K562 (cell line): ENCODE measurements around the gene CHST1. TPM values are rescaled to one million over a fixed set of nuclear protein-coding genes. Genes with fewer than 3 reads are reported as not detected.

Source experiments
- ATAC-seq: fragments of 200-7000 bp; cut with Tn5 transposase; 3 replicates; pipeline ENCODE4 v1.9.1; 2020; ENCODE audit warnings: moderate library complexity
- BruUV-seq: library from RNA; stranded (reverse); fragments of 400-500 nt; replicated peaks from 2 replicates; lab custom pipeline; 2021; lab: Mats Ljungman, UMichigan
- CTCF ChIA-PET: fragments of 300-600 bp; formaldehyde crosslinking; extraction: SDS; loops from one replicate; lab custom pipeline; 2021; ENCODE audit warnings: low intra/inter-chr PET ratio; lab: Yijun Ruan, JAX
- POLR2A ChIA-PET: fragments of 300-600, 350-650 bp; sonication (Branson Sonifier 250); formaldehyde crosslinking; extraction: SDS; loops from one replicate; lab custom pipeline; 2021; ENCODE audit warnings: antibody characterized with exemption, inconsistent platforms; lab: Yijun Ruan, JAX
- DNase-seq, 4 experiments: peaks; one replicate each; pipeline versions ENCODE4 v3.0.0 to v3.0.0-alpha.2; 2011 to 2018; ENCODE audit warnings: low spot score in 3 of 4, mixed read lengths in 3 of 4; ENCODE audit errors: extremely low read depth in 1 of 4
- FAIRE-seq: peaks from 2 replicates; lab custom pipeline; 2011; peaks lifted over from hg19 to GRCh38; lab: Jason Lieb, UNC
- H2AFZ ChIP-seq: 2 replicates; pipeline ENCODE4 v1.6.0; 2011; ENCODE audit warnings: low read depth, low read length, control low read depth, inconsistent platforms
- H3K27ac ChIP-seq: fragments of 200-600 bp; 3 replicates; pipeline ENCODE4 v1.8.0; 2011; ENCODE audit warnings: low read depth, mild to moderate bottlenecking, control low read depth, inconsistent platforms, low read length, moderate library complexity, mixed read lengths; ENCODE audit errors: extremely low read depth
- H3K27me3 ChIP-seq, 2 experiments: fragments of 300-600 bp in 1 of 2; 2 replicates in 1 of 2; 3 replicates in 1 of 2; pipeline versions ENCODE4 v1.6.0 to v1.8.0; 2011; ENCODE audit warnings: inconsistent platforms in 2 of 2, low read length in 2 of 2, mild to moderate bottlenecking in 1 of 2, mixed read lengths in 1 of 2, moderate library complexity in 1 of 2; ENCODE audit not compliant: control insufficient read depth in 2 of 2, insufficient read depth in 2 of 2
- H3K36me3 ChIP-seq: fragments of 300-600 bp; 3 replicates; pipeline ENCODE4 v1.8.0; 2011; ENCODE audit warnings: mild to moderate bottlenecking, low read length, inconsistent platforms; ENCODE audit not compliant: control insufficient read depth, insufficient read depth
- H3K4me1 ChIP-seq, 2 experiments: fragments of 200-600 bp in 1 of 2; replicated peaks in 1 of 2; 2 replicates in 1 of 2; 3 replicates in 1 of 2; pipeline versions ENCODE4 v1.5.1 to v1.8.0; 2011; ENCODE audit warnings: inconsistent platforms in 2 of 2, low read length in 2 of 2, mild to moderate bottlenecking in 1 of 2, mixed read lengths in 1 of 2, moderate library complexity in 1 of 2; ENCODE audit not compliant: control insufficient read depth in 2 of 2, insufficient read depth in 2 of 2
- H3K4me2 ChIP-seq: 2 replicates; pipeline ENCODE4 v1.6.1; 2011; ENCODE audit warnings: low read length, control low read depth, inconsistent platforms, mixed read lengths; ENCODE audit not compliant: insufficient read depth
- H3K4me3 ChIP-seq: fragments of 200-600 bp; sonication (generic), shearing (Covaris generic); 2 replicates; pipeline ENCODE4 v1.5.1; 2016; ENCODE audit warnings: control low read depth, inconsistent platforms
- H3K79me2 ChIP-seq: fragments of 200-600 bp; 3 replicates; pipeline ENCODE4 v1.8.0; 2011; ENCODE audit warnings: low read length, inconsistent platforms; ENCODE audit not compliant: control insufficient read depth, insufficient read depth
- H3K9ac ChIP-seq, 2 experiments: 2 replicates each; pipeline versions ENCODE4 v1.6.0 to v1.6.1; 2011; ENCODE audit warnings: low read depth in 2 of 2, low read length in 2 of 2, control low read depth in 1 of 2, inconsistent platforms in 1 of 2, mild to moderate bottlenecking in 1 of 2, mixed read lengths in 1 of 2; ENCODE audit not compliant: insufficient read depth in 1 of 2
- H3K9me1 ChIP-seq: one replicate; pipeline ENCODE4 v1.6.0; 2011; ENCODE audit warnings: inconsistent platforms, mild to moderate bottlenecking, low read length, moderate library complexity; ENCODE audit not compliant: control insufficient read depth, insufficient read depth
- H3K9me3 ChIP-seq: replicated peaks from 2 replicates; pipeline ENCODE4 v1.5.1; 2011; ENCODE audit warnings: low read depth, low read length, inconsistent platforms; ENCODE audit not compliant: control insufficient read depth, insufficient read depth
- H4K20me1 ChIP-seq: replicated peaks from 2 replicates; pipeline ENCODE4 v1.6.1; 2011; ENCODE audit warnings: low read length, inconsistent platforms, mixed read lengths; ENCODE audit not compliant: control insufficient read depth, insufficient read depth
- CEBPB ChIP-seq: fragments of 450-650 bp; IDR thresholded peaks from 2 replicates; pipeline ENCODE4 v1.6.1; 2016; ENCODE audit warnings: missing genetic modification characterization, missing compliant biosample characterization
- E2F1 ChIP-seq: sonication (generic); formaldehyde crosslinking; IDR thresholded peaks from 2 replicates; pipeline ENCODE4 v1.8.1; 2023; ENCODE audit warnings: mild to moderate bottlenecking, missing genetic modification reagents, moderate library complexity
- ELK1 ChIP-seq: sonication (generic); formaldehyde crosslinking; IDR thresholded peaks from 2 replicates; pipeline ENCODE4 v1.8.1; 2022; ENCODE audit warnings: missing genetic modification reagents
- IFI16 ChIP-seq: fragments of 250-450 bp; sonication (Bioruptor Pico); IDR thresholded peaks from 2 replicates; pipeline ENCODE4 v2.1.2; 2022; ENCODE audit warnings: mild to moderate bottlenecking, inconsistent platforms
- KDM2B ChIP-seq: fragments of 250-450 bp; sonication (Bioruptor Pico); IDR thresholded peaks from 2 replicates; pipeline ENCODE4 v1.8.0; 2021; ENCODE audit warnings: mild to moderate bottlenecking, moderate library complexity
- SNIP1 ChIP-seq: fragments of 450-650 bp; IDR thresholded peaks from 2 replicates; pipeline ENCODE4 v1.7.1; 2017; ENCODE audit warnings: low read depth, mild to moderate bottlenecking
- THRB ChIP-seq: fragments of 450-650 bp; formaldehyde crosslinking; conservative IDR thresholded peaks from 2 replicates; pipeline ENCODE4 v1.4.0; 2022; ENCODE audit warnings: mild to moderate bottlenecking, missing genetic modification characterization
- ZNF184 ChIP-seq: sonication (generic); formaldehyde crosslinking; IDR thresholded peaks from 2 replicates; pipeline ENCODE4 v1.5.0; 2020; ENCODE audit warnings: missing genetic modification reagents
- ZNF717 ChIP-seq: fragments of 250-450 bp; sonication (Bioruptor Pico); IDR thresholded peaks from 2 replicates; pipeline ENCODE4 v1.5.0; 2021
- WGBS: fragments of 100-300 bp; shearing (Covaris generic); methylation state at CpG from one replicate; pipeline ENCODE4 v1.1.6; 2016; ENCODE audit warnings: low coverage, mixed read lengths; ENCODE audit not compliant: insufficient coverage; ENCODE audit errors: missing lambda C conversion rate; 5-methylcytosine and 5-hydroxymethylcytosine counted together
- in situ Hi-C: fragments of 300-500 bp; cut with MboI; formaldehyde crosslinking; loops from 4 replicates; pipeline ENCODE4 v1.15.0; 2018; ENCODE audit warnings: inconsistent platforms, mixed read lengths
- intact Hi-C: fragments of 100-400 bp; cut with micrococcal nuclease; formaldehyde crosslinking; loops from 2 replicates; pipeline ENCODE4 v1.14.2; 2022
- polyA plus RNA-seq, 8 experiments: library from polyadenylated mRNA; depleted of rRNA in 4 of 8; stranded (reverse) in 5 of 8; unstranded in 3 of 8; fragments of >200 nt; fragmentation: Nextera tagmentation in 2 of 8; fragmentation: Illumina TruSeq in 1 of 8; extraction: Ambion mirVana in 2 of 8; extraction: Trizol in 1 of 8; gene quantifications; 2 replicates each; pipeline versions ENCODE4 v1.2.1 to v1.2.3, GENCODE V29; 2011 to 2014; ENCODE audit warnings: inconsistent platforms in 1 of 8, missing spikeins in 1 of 8
- total RNA-seq, 7 experiments: library from RNA; depleted of rRNA in 6 of 7; stranded (reverse); fragments of >200 nt in 6 of 7; fragmentation: Illumina TruSeq in 2 of 7; extraction: Trizol in 2 of 7; gene quantifications; 2 replicates each; pipeline versions ENCODE4 v1.2.1 to v1.2.3, GENCODE V29; 2011 to 2021; ENCODE audit warnings: low replicate concordance in 1 of 7

CHST1 gene
- total and polyA plus RNA-seq, 9 of the 15 experiments (the other 6 are each of a cell fraction or from before 2014, with no cell fraction given): 0.04 to 0.32 (median 0.18) TPM; not detected in 4

- in situ Hi-C loops: no loop called here
- FAIRE-seq (no peak), ATAC-seq (no peak)
- H3K79me2 ChIP-seq: no peaks in the 10 kb centered on the region
- no peaks in the 10 kb centered on the region for H3K36me3 ChIP-seq
- BruUV-seq: no TSS peak
- H3K27ac ChIP-seq: no peak overlapping the region
- no peak overlapping the region for H3K4me2 ChIP-seq
- H4K20me1 ChIP-seq: no peaks in the 10 kb centered on the region; the same call in 1 of the 2 replicates
- H3K4me1 ChIP-seq: peaks cover 5 to 6% of the 10 kb centered on the region in 2 experiments; a peak in 3 of 5 replicates
- peaks cover 6 to 41% of the 10 kb centered on the region in 2 experiments; a peak in 3 of 5 replicates for H3K27me3 ChIP-seq
- no peaks in the 10 kb centered on the region; the same call in 1 of the 2 replicates for H3K9me3 ChIP-seq
- ChIA-PET POLR2A (no interaction called here), CTCF (no interaction called here)
- H2AFZ ChIP-seq: no peak overlapping the region
- WGBS: 2% methylated on average over 4 of the region's 4 CpGs
- TF ChIP-seq THRB (CRISPR knock-in tag) (no peak), ZNF717 (CRISPR knock-in tag) (no peak), ELK1 (CRISPR knock-in tag) (no peak), CEBPB (tag) (no peak), E2F1 (CRISPR knock-in tag) (no peak), ZNF184 (no peak), IFI16 (CRISPR knock-in tag) (no peak), SNIP1 (no peak), KDM2B (CRISPR knock-in tag) (no peak)
- TF ChIP-seq, all 486 proteins: peak for 0
- H3K9ac ChIP-seq: no peak overlapping the region
- H3K9me1 ChIP-seq: no peaks in the 10 kb centered on the region
- DNase-seq: no peak
- H3K4me3 ChIP-seq: no peak overlapping the region
- intact Hi-C loops: no loop called here
Observed at GRCh38 chr11:45702511-45702910, 37.1 kb upstream of the CHST1 start.
